GM23248 (cell line): ENCODE results near the gene ACACB.

Source experiments
- EZH2 ChIP-seq: fragments of 200-600 bp; sonication (generic); IDR thresholded peaks from 2 replicates; pipeline ENCODE4 v1.6.1; 2018; ENCODE audit warnings: antibody characterized with exemption, mild to moderate bottlenecking; ENCODE audit not compliant: insufficient read depth, poor library complexity, severe bottlenecking
- EZH2phosphoT487 ChIP-seq: fragments of 200-600 bp; sonication (generic); IDR thresholded peaks from 2 replicates; pipeline ENCODE4 v1.6.1; 2018; ENCODE audit warnings: antibody characterized with exemption, moderate library complexity, mild to moderate bottlenecking, low read depth; ENCODE audit not compliant: insufficient read depth

GRCh38 chr12:109156036-109156435 is 39.6 kb downstream of the ACACB start:
- TF ChIP-seq EZH2 (no peak), EZH2phosphoT487 (no peak)
